Mucosa of descending colon (tissue), 3 donors: ENCODE results near the gene CREB3L1. TPM values are rescaled to one million over a fixed set of nuclear protein-coding genes. Genes with fewer than 3 reads are reported as not detected.

Source experiments
- ATAC-seq: fragments of 200-7000 bp; cut with Tn5 transposase; one replicate; pipeline ENCODE4 v1.9.1; 2020; ENCODE audit warnings: mild to moderate bottlenecking, moderate library complexity
- DNase-seq, 3 donors: peaks; one replicate each; pipeline ENCODE4 v3.0.0-alpha.2; 2020
- H3K36me3 ChIP-seq: fragments of 200-600 bp; one replicate; pipeline ENCODE4 v1.8.0; 2021; ENCODE audit warnings: low read depth, mild to moderate bottlenecking
- H3K4me1 ChIP-seq: fragments of 200-600 bp; one replicate; pipeline ENCODE4 v1.8.0; 2021; ENCODE audit warnings: low read depth, mild to moderate bottlenecking
- H3K4me3 ChIP-seq: fragments of 200-600 bp; one replicate; pipeline ENCODE4 v1.8.0; 2021; ENCODE audit warnings: mild to moderate bottlenecking
- H3K9me3 ChIP-seq: fragments of 200-600 bp; one replicate; pipeline ENCODE4 v1.8.0; 2021; ENCODE audit warnings: mild to moderate bottlenecking
- intact Hi-C, 2 donors: fragments of 100-400 bp; cut with DNase I in 1 of 2; cut with micrococcal nuclease in 1 of 2; formaldehyde crosslinking; loops; one replicate each; pipeline versions ENCODE4 v1.11.0 to v1.11.1; 2022; cut with DNase I, micrococcal nuclease
- total RNA-seq, 3 donors: library from RNA; stranded (reverse); fragmentation: NEBNext Ultra II Directional in 2 of 3; extraction: Animal tissue kit (Norgen Biotek cat#: 25700) in 2 of 3; gene quantifications; one replicate each; pipeline versions ENCODE4 v1.2.1 to v1.2.4, GENCODE V29; 2021 to 2023
- TF ChIP-seq, protein P1 (sequence below): fragments of 200-600 bp; IDR thresholded peaks from one replicate; pipeline ENCODE4 v1.8.0; 2022; ENCODE audit warnings: antibody characterized with exemption, mild to moderate bottlenecking
- donor health status: DM: no; HTN: no; CAD: no; lungs with moderate emphysema.
- donor health status: DM: no; HTN: no; CAD: no.
- donor health status: DM: no; HTN: yes; CAD: no.

CREB3L1 gene
- total RNA-seq, 3 donors from 2014 or later: 52.7 to 140 (median 108) TPM

DNA sequence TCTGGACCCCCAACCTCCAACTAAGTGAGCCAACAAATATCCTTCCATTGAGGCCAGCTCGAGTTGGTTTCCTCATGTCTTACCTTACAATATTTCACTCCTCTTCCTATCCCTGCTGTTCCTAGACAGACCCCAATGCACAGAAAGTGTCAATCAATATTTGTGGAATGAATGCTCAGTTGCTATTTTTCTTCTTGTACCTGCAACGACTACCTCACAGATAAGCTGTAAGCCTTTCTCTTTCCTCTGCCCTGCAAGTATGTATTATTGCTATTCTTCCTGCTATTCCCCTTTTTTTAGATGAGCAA is 26.8 kb upstream of the CREB3L1 start:
- H3K9me3 ChIP-seq: no peaks in the 10 kb centered on the region
- DNase-seq (no peak), ATAC-seq (no peak)
- H3K36me3 ChIP-seq: no peaks in the 10 kb centered on the region
- TF ChIP-seq, protein P1, sequence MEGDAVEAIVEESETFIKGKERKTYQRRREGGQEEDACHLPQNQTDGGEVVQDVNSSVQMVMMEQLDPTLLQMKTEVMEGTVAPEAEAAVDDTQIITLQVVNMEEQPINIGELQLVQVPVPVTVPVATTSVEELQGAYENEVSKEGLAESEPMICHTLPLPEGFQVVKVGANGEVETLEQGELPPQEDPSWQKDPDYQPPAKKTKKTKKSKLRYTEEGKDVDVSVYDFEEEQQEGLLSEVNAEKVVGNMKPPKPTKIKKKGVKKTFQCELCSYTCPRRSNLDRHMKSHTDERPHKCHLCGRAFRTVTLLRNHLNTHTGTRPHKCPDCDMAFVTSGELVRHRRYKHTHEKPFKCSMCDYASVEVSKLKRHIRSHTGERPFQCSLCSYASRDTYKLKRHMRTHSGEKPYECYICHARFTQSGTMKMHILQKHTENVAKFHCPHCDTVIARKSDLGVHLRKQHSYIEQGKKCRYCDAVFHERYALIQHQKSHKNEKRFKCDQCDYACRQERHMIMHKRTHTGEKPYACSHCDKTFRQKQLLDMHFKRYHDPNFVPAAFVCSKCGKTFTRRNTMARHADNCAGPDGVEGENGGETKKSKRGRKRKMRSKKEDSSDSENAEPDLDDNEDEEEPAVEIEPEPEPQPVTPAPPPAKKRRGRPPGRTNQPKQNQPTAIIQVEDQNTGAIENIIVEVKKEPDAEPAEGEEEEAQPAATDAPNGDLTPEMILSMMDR: no peak
- peaks cover 41% of the 10 kb centered on the region for H3K4me1 ChIP-seq
- no peak overlapping the region for H3K4me3 ChIP-seq
- intact Hi-C loops: no loop called here

GRCh38 chr11:46251954-46252353 is 25.5 kb upstream of the CREB3L1 start:
- H3K4me1 ChIP-seq: peaks cover 41% of the 10 kb centered on the region
- intact Hi-C loops: no loop called here
- H3K9me3 ChIP-seq: no peaks in the 10 kb centered on the region
- TF ChIP-seq, protein P1: no peak
- ATAC-seq (peak; percentile 26), DNase-seq (no peak)
- H3K4me3 ChIP-seq: no peak overlapping the region
- no peaks in the 10 kb centered on the region for H3K36me3 ChIP-seq

- TF ChIP-seq, protein P1: no peak
- Histone ChIP-seq H3K4me3 (no peak overlapping the region), H3K4me1 (peaks cover 41% of the 10 kb centered on the region), H3K36me3 (no peaks in the 10 kb centered on the region), H3K9me3 (no peaks in the 10 kb centered on the region)
- intact Hi-C loops: no loop called here
- DNase-seq (no peak), ATAC-seq (peak; percentile 55)
Measured at GRCh38 chr11:46252373-46252914, 25.0 kb upstream of the CREB3L1 start.

- TF ChIP-seq, protein P1: no peak
- Histone ChIP-seq H3K9me3 (no peaks in the 10 kb centered on the region), H3K36me3 (no peaks in the 10 kb centered on the region), H3K4me3 (no peak overlapping the region), H3K4me1 (peaks cover 41% of the 10 kb centered on the region)
- intact Hi-C loops: no loop called here
- peak; percentile 69 for ATAC-seq
- DNase-seq: peak in 1 of 3 donors; percentile 46
Measured at GRCh38 chr11:46253258-46254132, 24.0 kb upstream of the CREB3L1 start.

DNA sequence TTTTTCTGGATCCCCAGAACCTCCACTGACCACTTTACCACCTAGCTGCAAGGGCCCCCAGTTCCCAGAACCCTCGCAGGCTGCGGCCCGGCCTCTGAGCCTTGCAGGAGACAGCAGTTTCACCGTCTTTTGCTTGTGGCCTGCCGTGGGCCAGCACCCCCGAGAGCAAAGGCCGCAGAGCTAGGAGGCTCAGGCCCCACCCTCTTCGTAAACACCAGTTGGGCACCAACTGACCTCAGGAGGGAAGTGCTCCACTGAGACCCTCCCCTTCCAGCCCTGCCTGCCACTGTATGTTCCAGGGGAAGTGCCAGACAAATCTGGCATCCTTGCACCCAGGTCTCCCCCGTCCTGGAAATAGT is 23.4 kb upstream of the CREB3L1 start:
- Histone ChIP-seq H3K36me3 (no peaks in the 10 kb centered on the region), H3K4me1 (peaks cover 41% of the 10 kb centered on the region), H3K4me3 (no peak overlapping the region), H3K9me3 (no peaks in the 10 kb centered on the region)
- peak; percentile 87 for ATAC-seq
- DNase-seq: peak; percentile 79 to 85 (median 83)
- TF ChIP-seq, protein P1: no peak
- intact Hi-C loops: no loop called here
